Measurements from ENCODE around the gene LMTK3. TPM values are rescaled to one million over a fixed set of nuclear protein-coding genes. Genes with fewer than 3 reads are reported as not detected.

The LMTK3 gene
- polyA plus RNA-seq, 4 donors, result 1.7 to 3.6 (median 2.4) TPM

Other genes starting within 250 kb of the LMTK3 start
- gene ZNF114, start 241.8 kb downstream of the LMTK3 start, polyA plus RNA-seq (ENCODE audit: insufficient read length in 4 of 4), result 1 to 10 TPM; 6.1 to 9.0 (median 7.3) TPM
- gene EMP3, start 186.3 kb downstream of the LMTK3 start, polyA plus RNA-seq (ENCODE audit: insufficient read length in 4 of 4), result 10 to 100 TPM; 56.2 to 83.3 (median 68.9) TPM
- 10 to 100 TPM in 2 of 4 donors, 1 to 10 TPM in 2; 8.9 to 14.1 (median 11.2) TPM for gene TMEM143, start 147.9 kb downstream of the LMTK3 start, polyA plus RNA-seq (ENCODE audit: insufficient read length in 4 of 4)
- gene SYNGR4, start 147.5 kb downstream of the LMTK3 start, polyA plus RNA-seq (ENCODE audit: insufficient read length in 4 of 4), result 1 to 10 TPM in 1 of 4 donors, under 1 TPM in 3; 0.39 to 1.2 (median 0.54) TPM
- gene KDELR1, start 120.3 kb downstream of the LMTK3 start, polyA plus RNA-seq (ENCODE audit: insufficient read length in 4 of 4), result 100 to 1,000 TPM; 231 to 265 (median 243) TPM
- gene GRIN2D, start 118.2 kb downstream of the LMTK3 start, polyA plus RNA-seq (ENCODE audit: insufficient read length in 4 of 4), result under 1 TPM; 0.39 to 0.66 (median 0.54) TPM
- gene GRWD1, start 65.9 kb downstream of the LMTK3 start, polyA plus RNA-seq (ENCODE audit: insufficient read length in 4 of 4), result 10 to 100 TPM; 22.3 to 33.5 (median 25.9) TPM
- gene KCNJ14, start 56.3 kb downstream of the LMTK3 start, polyA plus RNA-seq (ENCODE audit: insufficient read length in 4 of 4), result under 1 TPM; 0.60 to 0.77 (median 0.68) TPM
- 10 to 100 TPM; 79.6 to 89.5 (median 84.3) TPM for gene CYTH2, start 42.5 kb downstream of the LMTK3 start, polyA plus RNA-seq (ENCODE audit: insufficient read length in 4 of 4)
- gene SULT2B1, start 40.3 kb upstream of the LMTK3 start, polyA plus RNA-seq (ENCODE audit: insufficient read length in 4 of 4), result under 1 TPM; 0.19 to 0.61 (median 0.38) TPM
- under 1 TPM in 1 of 4 donors, not detected in 3; 0.06 TPM for gene SPACA4, start 94.9 kb upstream of the LMTK3 start, polyA plus RNA-seq (ENCODE audit: insufficient read length in 4 of 4)
- 1 to 10 TPM in 3 of 4 donors, under 1 TPM in 1; 0.62 to 1.6 (median 1.1) TPM for gene FAM83E, start 103.2 kb upstream of the LMTK3 start, polyA plus RNA-seq (ENCODE audit: insufficient read length in 4 of 4)
- gene RPL18, start 107.3 kb upstream of the LMTK3 start, polyA plus RNA-seq (ENCODE audit: insufficient read length in 4 of 4), result 1,000 to 10,000 TPM; 1,054 to 1,482 (median 1,060) TPM
- gene SPHK2, start 107.7 kb upstream of the LMTK3 start, polyA plus RNA-seq (ENCODE audit: insufficient read length in 4 of 4), result 10 to 100 TPM; 18.6 to 30.6 (median 21.0) TPM
- 10 to 100 TPM; 11.6 to 14.7 (median 13.2) TPM for gene DBP, start 125.5 kb upstream of the LMTK3 start, polyA plus RNA-seq (ENCODE audit: insufficient read length in 4 of 4)
- 10 to 100 TPM; 20.5 to 31.1 (median 24.5) TPM for gene CA11, start 134.4 kb upstream of the LMTK3 start, polyA plus RNA-seq (ENCODE audit: insufficient read length in 4 of 4)
- gene NTN5, start 161.2 kb upstream of the LMTK3 start, polyA plus RNA-seq (ENCODE audit: insufficient read length in 4 of 4), result 1 to 10 TPM in 1 of 4 donors, under 1 TPM in 3; 0.53 to 1.6 (median 0.77) TPM
- 1 to 10 TPM; 1.8 to 3.4 (median 2.2) TPM for gene FUT2, start 184.1 kb upstream of the LMTK3 start, polyA plus RNA-seq (ENCODE audit: insufficient read length in 4 of 4)
- gene MAMSTR, start 207.9 kb upstream of the LMTK3 start, polyA plus RNA-seq (ENCODE audit: insufficient read length in 4 of 4), result 1 to 10 TPM; 4.8 to 7.8 (median 6.5) TPM
- gene RASIP1, start 228.8 kb upstream of the LMTK3 start, polyA plus RNA-seq (ENCODE audit: insufficient read length in 4 of 4), result 10 to 100 TPM; 12.1 to 18.7 (median 13.5) TPM
- 1 to 10 TPM in 1 of 4 donors, under 1 TPM in 3; 0.36 to 1.0 (median 0.52) TPM for gene IZUMO1, start 235.1 kb upstream of the LMTK3 start, polyA plus RNA-seq (ENCODE audit: insufficient read length in 4 of 4)
- gene FUT1, start 240.8 kb upstream of the LMTK3 start, polyA plus RNA-seq (ENCODE audit: insufficient read length in 4 of 4), result 1 to 10 TPM; 3.1 to 3.7 (median 3.4) TPM
- gene FGF21, start 243.7 kb upstream of the LMTK3 start, polyA plus RNA-seq (ENCODE audit: insufficient read length in 4 of 4), result not detected

Measured in right renal pelvis (tissue), 4 donors.